GM12875 (cell line): ENCODE data around the gene HS6ST3.

Experiments
- H3K4me3 ChIP-seq: one replicate; pipeline ENCODE4 v1.5.1; 2011; ENCODE audit warnings: low read depth, low read length, control low read depth
- CTCF ChIP-seq: IDR thresholded peaks from 2 replicates; pipeline ENCODE4 v1.5.1; 2011; ENCODE audit warnings: low read depth, mild to moderate bottlenecking, control low read depth, inconsistent platforms, low read length, moderate library complexity, borderline replicate concordance; ENCODE audit not compliant: insufficient read depth

HS6ST3 gene

GRCh38 chr13:96696389-96696900 lies 606.5 kb downstream of the HS6ST3 start:
- no peak for TF ChIP-seq CTCF
- H3K4me3 ChIP-seq: no peak overlapping the region

GRCh38 chr13:96700657-96701056 lies 610.8 kb downstream of the HS6ST3 start:
- no peak for TF ChIP-seq CTCF
- no peak overlapping the region for H3K4me3 ChIP-seq

GRCh38 chr13:96707146-96707545 lies 617.2 kb downstream of the HS6ST3 start:
- TF ChIP-seq CTCF: no peak
- H3K4me3 ChIP-seq: no peak overlapping the region

- H3K4me3 ChIP-seq: no peak overlapping the region
- TF ChIP-seq CTCF: no peak
Observed at GRCh38 chr13:96710166-96710862, 620.4 kb downstream of the HS6ST3 start.

GRCh38 chr13:96720446-96720845 lies 630.5 kb downstream of the HS6ST3 start:
- no peak for TF ChIP-seq CTCF

GRCh38 chr13:96726651-96727050 lies 636.7 kb downstream of the HS6ST3 start:
- no peak for TF ChIP-seq CTCF
- no peak overlapping the region for H3K4me3 ChIP-seq

More at GRCh38 chr13:96720446-96720845, 630.5 kb downstream of the HS6ST3 start:
- H3K4me3 ChIP-seq: no peak overlapping the region

DNA sequence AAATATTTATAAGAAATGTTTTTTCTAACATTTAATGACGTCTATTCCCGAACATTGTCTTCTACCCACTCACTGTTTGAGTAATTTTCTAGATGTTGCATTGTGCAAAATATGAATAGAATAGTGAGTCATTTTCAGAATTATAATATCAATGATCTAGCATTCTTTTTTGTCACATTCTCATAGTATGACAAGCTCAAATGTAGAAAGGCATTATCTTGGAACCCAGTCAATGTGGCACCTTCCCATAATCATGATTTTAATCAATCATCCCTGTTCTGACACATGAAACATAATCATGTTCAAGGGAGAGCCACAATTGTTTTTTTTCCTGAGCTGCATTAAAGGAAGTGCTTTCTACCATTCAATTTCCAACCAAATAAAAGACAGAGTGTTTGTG lies 638.6 kb downstream of the HS6ST3 start:
- no peak overlapping the region for H3K4me3 ChIP-seq
- no peak for TF ChIP-seq CTCF
